Measurements from ENCODE around the gene DOC2B.
"Not testable (repeated sequence)": the region's sequence is repeated elsewhere in the genome, so short reads cannot be mapped to it uniquely, and the experiment has no call there.

Gene DOC2B

DNA sequence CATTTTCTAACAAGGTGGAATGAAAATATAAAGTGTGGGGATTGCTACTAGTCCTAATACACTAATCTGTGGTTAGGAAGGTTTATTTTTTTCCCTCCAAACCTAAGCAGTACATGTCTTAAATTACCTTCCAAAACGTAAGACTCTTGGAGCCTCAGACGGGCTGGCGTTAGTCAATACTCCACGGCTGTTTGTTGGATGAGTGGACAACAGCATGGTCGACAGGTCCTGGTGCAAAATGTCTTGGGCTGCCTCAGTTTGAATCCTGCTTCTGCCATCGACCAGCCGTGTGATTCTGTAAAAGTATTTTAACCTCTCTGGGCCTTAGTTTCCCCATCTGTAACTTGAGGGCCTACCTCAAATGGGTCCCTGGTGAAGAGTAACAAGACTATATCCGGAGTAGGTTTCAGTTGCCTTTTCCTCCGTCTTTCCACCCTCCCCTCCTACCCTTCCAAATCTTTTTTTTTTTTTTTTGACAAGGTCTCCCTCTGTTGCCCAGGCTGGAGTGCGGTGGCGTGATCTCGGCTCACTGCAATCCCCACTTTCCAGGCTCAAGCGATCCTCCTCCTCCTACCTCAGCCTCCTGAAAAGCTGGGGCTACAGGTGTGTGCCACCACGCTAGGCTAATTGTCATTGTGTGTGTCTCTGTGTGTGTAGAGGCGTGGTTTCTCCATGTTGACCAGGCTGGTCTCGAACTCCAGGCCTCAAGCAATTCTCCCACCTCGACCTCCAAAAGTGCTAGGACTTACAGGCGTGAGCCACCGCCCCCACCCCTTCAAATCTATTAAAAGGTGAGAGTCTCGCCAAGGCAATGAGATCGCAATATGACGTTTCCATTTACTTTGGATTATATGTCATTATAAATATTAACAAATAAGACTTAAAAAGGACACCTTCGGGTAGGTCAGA is 38.3 kb downstream of the DOC2B start:
- peak; percentile 4 to 13 for DNase-seq

DNA sequence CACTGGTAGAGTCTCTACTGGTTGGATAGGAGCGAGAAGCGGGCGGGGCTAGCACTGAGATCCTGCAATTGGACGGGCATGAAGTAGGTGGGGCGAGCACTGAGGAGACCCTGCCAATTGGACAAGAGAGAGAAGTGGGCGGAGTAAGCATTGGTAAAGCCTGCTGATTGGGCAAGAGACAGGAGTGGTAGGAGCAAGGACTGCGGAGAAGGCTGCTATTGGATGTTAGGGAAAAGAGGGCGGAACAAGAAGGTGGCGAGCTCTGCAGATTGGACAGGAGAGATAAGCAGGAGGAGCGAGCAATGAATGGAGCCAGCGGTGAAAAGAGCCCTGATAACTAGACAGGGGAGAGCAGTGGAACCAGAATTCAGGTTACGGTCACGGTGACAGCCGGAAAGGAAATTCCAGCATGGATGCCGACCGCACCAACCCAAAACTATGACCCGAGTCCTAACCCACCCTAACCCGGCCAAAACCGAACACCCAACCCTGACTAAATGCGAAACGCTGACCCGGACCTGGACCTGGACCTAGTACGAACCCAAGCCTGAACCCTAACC is 39.3 kb downstream of the DOC2B start:
- peak; percentile 64 to 66 for DNase-seq

DNA sequence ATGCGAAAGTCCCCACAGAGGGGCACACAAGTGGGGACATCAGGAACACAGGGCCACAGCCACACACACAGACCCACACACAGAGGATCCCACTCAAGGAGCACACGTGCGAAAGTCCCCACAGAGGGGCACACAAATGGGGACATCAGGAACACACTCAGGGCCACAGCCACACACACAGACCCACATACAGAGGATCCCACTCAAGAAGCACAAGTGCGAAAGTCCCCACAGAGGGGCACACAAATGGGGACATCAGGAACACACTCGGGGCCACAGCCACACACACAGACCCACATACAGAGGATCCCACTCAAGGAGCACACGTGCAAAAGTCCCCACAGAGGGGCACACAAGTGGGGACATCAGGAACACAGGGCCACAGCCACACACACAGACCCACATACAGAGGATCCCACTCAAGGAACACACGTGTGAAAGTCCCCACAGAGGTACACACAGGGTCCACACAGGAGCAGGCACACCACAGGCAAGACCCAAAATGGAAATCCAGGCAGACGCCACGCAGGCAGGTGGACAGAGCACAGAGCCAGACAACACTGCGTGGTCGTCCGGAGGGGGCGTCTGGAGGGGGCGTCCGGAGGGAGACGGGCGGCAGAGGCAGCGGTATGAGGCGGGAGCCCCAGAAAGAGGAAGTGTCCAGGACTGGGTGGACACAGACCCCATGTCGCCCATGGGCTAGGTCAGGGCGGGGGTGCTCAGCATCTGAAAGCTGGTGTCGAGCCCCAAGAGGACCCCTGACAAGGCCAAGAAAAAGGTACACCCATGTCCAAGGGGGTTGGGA is 41.8 kb downstream of the DOC2B start:
- peak; percentile 11 to 12 for DNase-seq

DNA sequence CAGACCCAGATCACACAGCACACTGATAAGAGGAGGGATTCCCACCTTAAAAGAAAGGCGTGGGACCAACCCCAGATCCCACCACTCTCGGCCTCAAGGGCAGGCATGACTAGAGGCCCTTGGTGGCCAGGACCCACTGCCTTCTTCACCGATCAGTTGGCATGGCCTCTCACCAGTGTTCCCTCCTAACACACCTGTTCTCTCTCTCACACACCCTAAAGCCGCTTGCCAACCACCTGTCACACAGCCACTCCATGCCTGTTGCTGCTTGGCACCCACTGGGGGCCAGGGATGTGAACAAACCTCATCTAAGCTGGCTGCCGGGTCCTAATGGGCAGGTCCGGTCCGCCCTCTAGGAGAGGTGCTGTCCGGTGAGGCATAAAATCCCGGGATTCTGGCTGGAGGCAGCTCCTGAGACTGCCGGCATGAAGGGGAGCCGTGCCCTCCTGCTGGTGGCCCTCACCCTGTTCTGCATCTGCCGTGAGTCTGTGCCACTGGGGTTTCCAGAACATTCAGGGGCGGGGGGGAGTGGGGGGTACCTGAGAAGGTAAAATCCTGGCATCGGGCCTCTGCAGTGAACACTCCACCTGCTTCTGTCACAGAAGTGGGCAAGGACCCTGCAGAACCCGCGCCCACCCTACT is 44.2 kb downstream of the DOC2B start, which contains the start of gene SCGB1C2:
TSS of gene SCGB1C2 (plus strand) at position 404 of the 642 bp plus-strand sequence. CDS start at position 426, 22 bp downstream.
- DNase-seq, result peak in 1 of 2 experiments; percentile 8

DNA sequence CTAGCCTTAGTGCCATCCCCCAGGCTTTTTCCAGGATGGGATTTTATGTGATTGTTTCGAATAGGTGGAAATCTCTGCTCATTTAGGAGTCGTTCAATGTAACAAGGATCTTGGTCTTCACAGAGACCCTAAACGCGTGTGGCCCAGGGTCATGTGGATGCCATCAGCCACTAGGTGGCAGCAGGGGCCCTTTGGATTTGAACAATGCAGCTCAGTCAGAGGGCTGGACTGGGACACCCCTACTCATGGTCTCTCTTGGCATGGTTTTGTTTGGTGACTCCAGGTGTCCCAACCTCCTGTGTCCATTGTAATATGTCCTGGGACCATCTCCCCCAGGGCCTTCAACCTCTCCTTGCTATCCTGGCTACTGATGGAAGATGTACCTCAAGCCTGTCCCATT is 44.9 kb downstream of the DOC2B start:
- DNase-seq, result peak; percentile 79 to 82

DNA sequence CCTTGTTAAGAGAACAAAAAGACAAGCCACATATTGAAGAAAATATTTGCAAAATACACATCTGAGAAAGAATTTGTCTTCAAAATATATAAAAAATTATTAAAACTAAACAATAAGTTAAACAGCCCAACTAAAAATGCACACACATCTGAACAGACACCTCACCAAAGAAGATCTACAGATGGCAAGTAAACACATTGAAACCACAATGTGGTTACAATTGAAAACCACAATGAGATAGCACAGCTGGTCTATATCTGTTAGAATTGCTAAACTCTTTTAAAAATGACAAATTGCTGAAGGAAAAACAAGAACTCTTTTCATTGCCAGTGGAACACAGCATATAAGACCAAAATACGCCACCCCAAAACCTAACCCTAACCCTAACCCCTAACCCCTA is 45.6 kb downstream of the DOC2B start:
- not testable (repeated sequence) for DNase-seq

DNA sequence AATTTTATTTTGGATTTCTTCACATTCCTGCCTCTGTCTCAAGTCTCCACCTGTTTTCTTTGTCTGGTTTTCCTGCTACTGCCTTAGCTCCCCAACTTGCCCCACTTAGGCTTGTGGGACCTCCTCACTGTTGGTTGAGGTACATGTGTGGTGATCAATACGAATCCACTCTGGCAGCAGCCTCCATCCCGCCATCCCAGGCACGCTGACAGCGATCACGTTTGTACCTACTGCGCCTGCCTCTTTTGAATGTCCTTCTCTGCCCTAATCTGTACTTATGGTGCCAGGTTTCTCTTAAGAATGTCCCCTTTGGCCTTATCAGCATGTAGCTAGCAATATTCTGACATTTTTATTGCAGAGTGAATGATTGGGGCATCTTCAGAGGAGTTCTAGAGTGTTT is 46.4 kb downstream of the DOC2B start:
- DNase-seq, result peak in 1 of 2 experiments; percentile 11

DNA sequence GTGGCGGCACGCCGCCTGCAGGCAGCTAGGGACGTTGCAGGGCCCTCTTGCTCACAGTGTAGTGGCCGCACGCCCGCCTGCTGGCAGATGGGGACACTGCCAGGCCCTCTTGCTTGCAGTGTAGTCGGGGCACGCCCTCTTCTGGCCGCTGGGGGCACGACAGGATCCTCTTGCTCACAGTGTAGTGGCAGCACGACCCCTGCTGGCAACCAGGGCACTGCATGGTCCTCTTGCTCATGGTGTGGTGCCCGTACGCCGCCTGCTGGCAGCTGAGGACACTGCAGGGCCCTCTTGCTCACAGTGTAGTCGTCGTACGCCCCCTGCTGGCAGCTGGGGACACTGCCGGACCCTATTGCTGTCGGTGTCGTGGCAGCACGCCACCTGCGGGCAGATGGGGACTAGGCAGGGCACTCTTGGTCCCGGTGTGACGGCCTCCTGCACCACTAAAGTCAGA is 47.1 kb downstream of the DOC2B start:
- DNase-seq, result peak; percentile 79

DNA sequence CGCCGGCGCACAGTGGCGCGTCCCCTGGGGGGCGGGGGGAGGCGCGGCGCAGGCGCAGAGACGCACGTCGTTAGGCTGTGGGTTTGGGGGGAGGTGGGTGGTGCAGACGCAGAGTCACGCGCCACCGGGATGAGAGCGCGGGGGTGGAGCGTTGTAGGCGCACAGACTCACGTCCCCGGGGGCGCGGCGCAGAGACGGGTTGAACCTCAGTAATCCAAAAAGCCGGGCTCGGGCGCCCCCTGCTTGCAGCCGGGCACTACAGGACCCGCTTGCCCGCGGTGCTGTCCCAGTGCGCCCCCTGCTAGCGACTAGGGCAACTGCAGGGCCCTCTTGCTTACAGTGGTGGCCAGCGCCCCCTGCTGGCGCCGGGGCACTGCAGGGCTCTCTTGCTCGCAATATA is 47.5 kb downstream of the DOC2B start:
- DNase-seq, result peak in 1 of 2 experiments; percentile 11

DNA sequence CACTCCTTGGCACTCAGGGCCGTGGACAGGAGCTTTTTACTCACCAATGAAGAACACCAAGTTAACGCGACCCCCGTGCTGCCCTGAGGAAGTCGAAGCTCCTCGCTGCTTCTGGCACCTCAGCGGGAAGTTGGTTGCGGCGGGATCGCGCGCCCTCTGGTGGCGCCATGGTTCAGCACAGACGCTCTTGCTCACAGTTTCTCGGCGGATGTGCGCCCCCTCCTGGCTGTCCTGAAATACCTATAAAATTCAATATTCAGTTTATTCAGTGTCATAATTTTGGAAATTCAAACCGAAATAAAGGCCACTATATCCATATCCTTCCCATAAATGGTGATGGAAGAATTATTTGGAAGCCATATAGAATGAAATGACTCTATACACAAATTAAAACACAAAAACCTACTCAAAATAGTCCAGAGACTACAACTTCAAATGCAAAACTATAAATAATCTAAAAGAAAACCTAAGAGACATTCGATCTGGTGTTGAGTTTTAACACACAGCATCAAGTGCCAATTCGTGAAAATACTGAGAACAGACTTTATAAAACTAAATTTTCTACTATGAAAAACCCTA is 63.0 kb downstream of the DOC2B start:
- not testable (repeated sequence) for DNase-seq

DNA sequence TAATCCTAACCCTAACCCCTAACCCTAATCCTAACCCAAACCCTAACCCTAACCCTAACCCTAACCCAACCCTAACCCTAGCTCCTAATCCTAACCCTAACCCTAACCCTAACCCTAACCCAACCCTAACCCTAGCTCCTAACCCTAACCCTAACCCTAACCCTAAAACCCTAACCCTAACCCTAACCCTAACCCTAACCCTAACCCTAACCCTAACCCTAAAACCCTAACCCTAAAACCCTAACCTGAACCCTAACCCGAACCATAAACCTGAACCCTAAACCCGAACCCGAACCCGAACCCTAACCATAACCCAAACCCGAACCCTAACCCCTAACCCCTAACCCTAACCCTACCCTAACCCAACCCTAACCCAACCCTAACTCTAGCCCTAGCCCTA is 68.3 kb downstream of the DOC2B start:
- DNase-seq, result not testable (repeated sequence)

Measured in activated T-cell treated with anti-CD3 and anti-CD28 coated beads, Interleukin-2, amount 50 U/mL, for 48 hours (primary cell).